Measurements from ENCODE around the gene PEX13.
"Not testable (repeated sequence)": the region's sequence is repeated elsewhere in the genome, so short reads cannot be mapped to it uniquely, and the experiment has no call there.

- TF ChIP-seq ZNF626 (tag by site-specific recombination; IDR thresholded peaks at IDR 0.05); ZNF239 (tag by site-specific recombination; IDR thresholded peaks at IDR 0.05); ELK4 (IDR thresholded peaks at IDR 0.05; ENCODE audit: borderline replicate concordance, low read depth, low read length); CTCF (tag by site-specific recombination; IDR thresholded peaks at IDR 0.05); ZNF654 (tag by site-specific recombination; IDR thresholded peaks at IDR 0.05; ENCODE audit: low read depth); SP2 (tag by site-specific recombination; IDR thresholded peaks at IDR 0.05): not testable (repeated sequence)
- TF ChIP-seq, protein P1, sequence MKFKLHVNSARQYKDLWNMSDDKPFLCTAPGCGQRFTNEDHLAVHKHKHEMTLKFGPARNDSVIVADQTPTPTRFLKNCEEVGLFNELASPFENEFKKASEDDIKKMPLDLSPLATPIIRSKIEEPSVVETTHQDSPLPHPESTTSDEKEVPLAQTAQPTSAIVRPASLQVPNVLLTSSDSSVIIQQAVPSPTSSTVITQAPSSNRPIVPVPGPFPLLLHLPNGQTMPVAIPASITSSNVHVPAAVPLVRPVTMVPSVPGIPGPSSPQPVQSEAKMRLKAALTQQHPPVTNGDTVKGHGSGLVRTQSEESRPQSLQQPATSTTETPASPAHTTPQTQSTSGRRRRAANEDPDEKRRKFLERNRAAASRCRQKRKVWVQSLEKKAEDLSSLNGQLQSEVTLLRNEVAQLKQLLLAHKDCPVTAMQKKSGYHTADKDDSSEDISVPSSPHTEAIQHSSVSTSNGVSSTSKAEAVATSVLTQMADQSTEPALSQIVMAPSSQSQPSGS (tag by site-specific recombination; IDR thresholded peaks at IDR 0.05; ENCODE audit: low read depth), result not testable (repeated sequence)
Observed at GRCh38 chr2:61036643-61037042, 19.1 kb downstream of the PEX13 start.
